GM10248 (cell line): ENCODE results near the gene SCLY.

ENCODE experiments used
- CTCF ChIA-PET: fragments of 300-600 bp; sonication (Branson Sonifier 250); formaldehyde crosslinking; extraction: SDS; loops from one replicate; lab custom pipeline; 2021; ENCODE audit warnings: antibody characterized with exemption; lab: Yijun Ruan, JAX
- POLR2A ChIA-PET: fragments of 350-650 bp; sonication (Branson Sonifier 250); formaldehyde crosslinking; extraction: SDS; loops from one replicate; lab custom pipeline; 2020; ENCODE audit warnings: antibody characterized with exemption; lab: Yijun Ruan, JAX
- DNase-seq: peaks from one replicate; pipeline ENCODE4 v3.0.0; 2012; ENCODE audit errors: extremely low spot score
- TF ChIP-seq, protein P1 (sequence below): IDR thresholded peaks from 2 replicates; pipeline ENCODE4 v1.5.1; 2012; ENCODE audit warnings: mild to moderate bottlenecking, low read depth; ENCODE audit errors: extremely low read depth, missing control alignments, control extremely low read depth

Gene SCLY

DNA sequence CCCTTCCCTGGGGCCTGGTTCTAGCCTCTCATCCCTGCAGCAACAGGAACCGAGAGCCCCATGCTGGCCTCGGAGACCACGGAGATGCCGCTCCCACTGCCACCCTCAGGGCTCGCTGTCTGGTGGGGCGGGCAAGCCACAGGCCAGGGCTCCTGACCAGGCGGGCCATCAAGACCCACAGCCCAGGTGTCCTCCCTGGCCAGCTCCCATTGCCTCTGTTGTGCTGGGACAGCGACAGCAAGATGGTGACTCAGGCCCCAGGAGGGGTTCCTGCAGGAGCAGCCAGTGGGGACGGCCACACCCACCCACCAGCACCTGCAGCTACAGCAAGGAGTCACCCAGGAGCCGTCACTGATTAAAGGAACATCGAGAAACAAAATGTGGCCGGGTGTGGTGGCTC is 85.0 kb downstream of the SCLY start:
- no peak for DNase-seq
- TF ChIP-seq, protein P1, sequence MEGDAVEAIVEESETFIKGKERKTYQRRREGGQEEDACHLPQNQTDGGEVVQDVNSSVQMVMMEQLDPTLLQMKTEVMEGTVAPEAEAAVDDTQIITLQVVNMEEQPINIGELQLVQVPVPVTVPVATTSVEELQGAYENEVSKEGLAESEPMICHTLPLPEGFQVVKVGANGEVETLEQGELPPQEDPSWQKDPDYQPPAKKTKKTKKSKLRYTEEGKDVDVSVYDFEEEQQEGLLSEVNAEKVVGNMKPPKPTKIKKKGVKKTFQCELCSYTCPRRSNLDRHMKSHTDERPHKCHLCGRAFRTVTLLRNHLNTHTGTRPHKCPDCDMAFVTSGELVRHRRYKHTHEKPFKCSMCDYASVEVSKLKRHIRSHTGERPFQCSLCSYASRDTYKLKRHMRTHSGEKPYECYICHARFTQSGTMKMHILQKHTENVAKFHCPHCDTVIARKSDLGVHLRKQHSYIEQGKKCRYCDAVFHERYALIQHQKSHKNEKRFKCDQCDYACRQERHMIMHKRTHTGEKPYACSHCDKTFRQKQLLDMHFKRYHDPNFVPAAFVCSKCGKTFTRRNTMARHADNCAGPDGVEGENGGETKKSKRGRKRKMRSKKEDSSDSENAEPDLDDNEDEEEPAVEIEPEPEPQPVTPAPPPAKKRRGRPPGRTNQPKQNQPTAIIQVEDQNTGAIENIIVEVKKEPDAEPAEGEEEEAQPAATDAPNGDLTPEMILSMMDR = no peak
- POLR2A ChIA-PET = no interaction called here
- CTCF ChIA-PET = interaction anchor here (1.4 kb wide), 1 partner anchor 58 kb away, joined by 4 read pairs; no protein-coding TSS in a partner anchor

- no peak for DNase-seq
- ChIA-PET POLR2A (no interaction called here), CTCF (interaction anchor here (1.3 to 1.4 kb wide), 3 partner anchors 8 to 60 kb away, joined by 3 to 4 read pairs (median 4); no protein-coding TSS in a partner anchor)
- TF ChIP-seq, protein P1 = no peak
Measured at GRCh38 chr2:238146884-238147544, 86.2 kb downstream of the SCLY start.

- CTCF ChIA-PET = interaction anchor here (0.5 kb wide), 1 partner anchor 119 kb away, joined by 3 read pairs; no protein-coding TSS in a partner anchor
- TF ChIP-seq, protein P1 = no peak
- DNase-seq = no peak
- POLR2A ChIA-PET = no interaction called here
Measured at GRCh38 chr2:238148981-238149380, 88.2 kb downstream of the SCLY start.
